HCEC 1CT (cell line): Measurements from ENCODE around the gene TMEM154.

ENCODE experiments used
- DNase-seq: peaks from one replicate; pipeline ENCODE4 v3.0.0-alpha.2; 2017

Gene TMEM154

DNA sequence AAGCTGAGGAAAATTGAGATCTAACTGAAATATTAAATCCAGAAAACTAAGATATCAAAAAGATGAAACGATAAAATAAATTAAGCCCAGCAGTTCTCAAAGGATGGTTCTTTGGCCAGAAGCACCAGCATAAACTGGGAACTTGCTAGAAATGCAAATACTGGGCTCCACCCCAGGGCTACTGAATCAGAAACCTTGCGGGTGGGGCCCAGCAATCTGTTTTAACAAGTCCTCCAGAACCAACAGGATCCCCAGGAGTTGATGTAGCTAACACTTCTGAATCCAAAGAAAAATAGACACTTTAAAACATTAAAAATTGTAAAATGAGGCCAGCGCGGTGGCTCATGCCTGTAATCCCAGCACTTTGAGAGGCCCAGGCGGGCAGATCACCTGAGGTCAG, 14.1 kb upstream of the TMEM154 start:
- no peak for DNase-seq

DNA sequence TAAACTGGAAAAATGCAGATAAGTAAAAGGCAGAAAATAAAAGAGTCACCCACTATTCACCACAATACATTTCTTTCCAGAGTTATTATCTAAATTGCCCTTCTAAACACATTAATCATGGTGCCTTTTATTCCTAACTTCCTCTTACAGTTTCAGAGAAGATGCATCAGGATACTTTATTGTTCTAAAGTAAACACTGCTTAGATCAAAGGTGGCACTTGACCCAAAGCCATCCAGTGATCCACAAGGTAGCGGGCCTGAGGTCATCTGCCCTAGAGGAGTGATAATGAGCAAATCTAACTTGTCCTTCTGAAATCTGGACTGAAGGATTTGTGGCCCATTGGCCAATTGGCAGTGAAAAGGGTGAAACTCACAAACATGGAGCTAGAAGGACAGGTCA, 12.0 kb upstream of the TMEM154 start:
- no peak for DNase-seq

DNA sequence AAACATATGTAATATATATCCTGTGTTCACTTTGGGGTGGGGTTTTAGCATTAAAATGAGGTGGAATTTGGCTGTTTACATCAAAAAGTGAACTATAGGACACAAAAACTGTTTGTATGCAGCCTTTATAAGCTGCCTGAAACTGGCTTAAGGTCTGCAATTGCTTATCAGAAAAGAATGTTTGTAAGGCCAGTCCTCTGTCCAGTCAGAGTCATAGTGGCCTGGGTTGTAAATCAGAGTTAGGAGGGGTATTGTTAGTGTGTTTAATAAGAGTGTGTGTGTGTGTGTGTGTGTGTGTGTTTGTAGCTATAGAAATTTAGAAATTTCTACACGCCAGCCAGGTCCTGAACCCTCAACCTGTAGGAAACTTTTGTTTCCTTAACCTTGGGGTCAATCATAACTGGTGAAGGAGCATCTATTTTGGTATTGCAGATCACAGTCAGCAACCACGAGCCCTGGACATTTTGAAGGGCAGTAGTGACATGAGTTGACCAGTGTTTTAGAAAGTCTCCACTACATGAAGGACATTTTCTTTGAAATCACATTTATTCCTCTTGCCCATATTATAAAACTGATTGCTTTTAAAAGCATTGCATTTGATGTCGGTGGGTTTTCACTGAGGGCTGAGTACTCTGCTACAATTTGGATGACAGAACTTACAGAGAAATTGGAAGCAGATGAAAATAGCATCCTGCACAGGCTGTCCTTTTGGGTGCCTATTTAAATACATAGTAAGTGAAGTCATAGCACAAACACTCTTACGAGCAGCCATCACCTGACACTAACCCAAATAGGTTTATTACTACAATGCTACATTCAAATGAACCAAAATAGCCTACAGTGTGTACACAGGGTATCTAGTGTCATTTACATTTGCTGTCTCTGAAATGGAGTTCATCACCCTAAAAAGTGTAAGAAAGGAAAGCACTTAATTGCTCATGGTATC, 11.2 kb upstream of the TMEM154 start:
- DNase-seq: no peak

DNA sequence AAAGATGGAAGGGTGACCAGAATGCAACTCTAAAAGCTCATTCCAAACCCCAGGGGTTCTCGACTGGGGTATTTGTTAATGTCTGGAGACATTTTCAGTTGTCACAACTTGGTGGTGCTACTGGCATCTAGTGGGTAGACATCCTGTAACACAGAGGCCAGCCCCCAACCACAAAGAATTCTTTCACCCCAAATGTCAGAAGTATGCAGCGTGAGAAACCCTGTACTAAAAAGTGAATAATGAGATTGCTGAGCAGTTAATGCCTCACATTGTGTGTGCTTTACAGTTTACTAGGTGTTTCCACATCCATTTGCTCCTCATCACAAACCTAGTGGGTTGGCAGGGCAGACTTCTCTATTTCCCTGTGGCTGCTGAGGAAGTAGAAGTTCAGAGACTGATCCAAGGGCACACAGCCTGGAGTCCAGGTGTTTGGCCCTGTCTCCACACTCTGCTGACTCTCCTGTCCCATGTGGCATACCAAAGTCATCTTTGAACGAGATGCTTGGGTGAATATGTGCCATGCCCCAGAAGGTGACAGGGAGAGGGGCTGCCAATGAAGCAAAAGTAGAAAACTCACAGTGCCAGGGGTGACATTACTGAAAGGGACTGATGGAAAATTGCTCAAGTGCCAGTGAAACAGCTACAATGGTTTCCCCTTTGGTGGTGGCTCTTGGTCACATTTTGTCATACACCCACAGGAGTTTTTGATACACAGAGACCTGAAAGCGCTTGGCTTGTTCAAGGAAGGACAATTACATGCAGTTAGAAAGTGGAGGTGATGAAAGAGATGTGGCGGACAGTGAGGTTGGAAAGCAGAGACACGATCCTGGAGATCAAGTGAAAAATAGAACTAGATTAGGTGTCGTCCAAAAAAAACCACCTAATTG, 10.1 kb upstream of the TMEM154 start:
- no peak for DNase-seq

DNA sequence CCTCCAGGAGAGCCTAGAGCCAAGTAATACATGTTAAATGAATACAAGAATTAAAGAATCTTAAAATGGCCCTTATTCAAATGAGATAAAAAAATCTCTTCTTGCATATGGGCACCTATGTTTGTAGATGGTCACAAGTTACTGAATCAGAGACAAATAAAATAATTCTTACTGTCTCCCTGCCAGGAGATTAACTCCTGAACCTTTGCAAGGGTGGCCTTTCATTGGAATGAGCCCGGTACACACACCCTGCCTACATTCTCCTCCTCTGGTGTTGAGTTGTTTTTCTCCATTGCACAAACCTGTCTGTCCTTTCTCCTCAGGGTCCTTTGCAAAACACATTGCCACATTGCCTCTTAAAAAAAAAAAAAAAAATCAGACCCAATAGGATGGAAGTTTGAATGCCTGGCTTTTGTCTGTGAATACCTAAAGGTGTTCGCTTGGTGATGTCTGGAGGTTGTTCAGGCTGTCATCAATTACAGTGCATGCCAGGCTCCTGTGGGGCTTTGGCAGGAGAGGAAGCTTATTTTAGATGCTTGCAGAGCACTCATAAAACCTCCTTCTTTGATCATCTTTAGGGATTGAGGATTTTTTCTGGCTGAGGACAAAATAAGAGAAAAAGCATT, 8.3 kb upstream of the TMEM154 start:
- DNase-seq: no peak

DNA sequence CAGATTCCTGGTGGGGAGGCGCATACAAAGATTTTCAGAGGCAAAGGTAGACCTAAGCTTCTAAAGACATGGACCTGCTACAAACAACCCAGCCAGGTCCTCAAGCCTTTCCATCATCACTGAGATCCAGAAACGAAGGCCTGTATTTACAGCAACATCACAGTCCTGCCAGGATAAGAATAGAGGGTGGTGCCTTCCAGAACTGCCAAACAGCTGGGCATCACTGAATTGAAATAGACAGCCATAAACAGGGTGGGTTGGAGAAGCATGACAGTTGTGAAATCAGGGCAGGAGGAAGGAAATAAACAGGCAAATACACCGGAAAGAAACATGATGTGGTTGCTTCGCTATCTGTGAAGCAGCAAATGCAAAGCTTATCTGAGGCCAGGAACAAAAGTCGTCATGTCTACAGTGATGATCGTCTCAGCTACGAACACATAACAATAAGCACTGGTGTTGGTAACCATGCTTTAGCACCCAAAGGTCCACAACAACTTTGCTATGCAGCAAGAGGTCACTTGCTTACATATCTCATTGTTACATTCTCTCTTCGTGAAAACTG, 6.7 kb upstream of the TMEM154 start:
- DNase-seq: no peak

DNA sequence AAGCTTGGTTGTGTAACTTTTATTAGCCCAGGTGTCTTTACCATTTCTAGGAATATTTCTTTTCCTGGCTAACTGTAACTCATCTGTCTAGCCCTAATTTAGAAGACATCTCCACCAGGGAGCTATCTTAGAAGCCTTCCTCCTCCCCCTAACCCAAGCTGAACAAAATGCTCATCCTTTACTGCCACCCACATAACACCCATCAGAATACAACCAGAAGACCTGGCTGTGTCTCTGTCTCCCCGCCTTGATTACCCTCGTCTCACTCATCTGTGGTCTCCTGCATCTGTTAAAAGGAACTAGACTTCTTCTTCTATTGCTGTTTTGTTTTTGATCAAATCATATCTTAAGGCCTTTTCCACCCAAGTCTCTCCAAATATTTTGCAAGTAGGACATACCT, 4.8 kb upstream of the TMEM154 start:
- no peak for DNase-seq

DNA sequence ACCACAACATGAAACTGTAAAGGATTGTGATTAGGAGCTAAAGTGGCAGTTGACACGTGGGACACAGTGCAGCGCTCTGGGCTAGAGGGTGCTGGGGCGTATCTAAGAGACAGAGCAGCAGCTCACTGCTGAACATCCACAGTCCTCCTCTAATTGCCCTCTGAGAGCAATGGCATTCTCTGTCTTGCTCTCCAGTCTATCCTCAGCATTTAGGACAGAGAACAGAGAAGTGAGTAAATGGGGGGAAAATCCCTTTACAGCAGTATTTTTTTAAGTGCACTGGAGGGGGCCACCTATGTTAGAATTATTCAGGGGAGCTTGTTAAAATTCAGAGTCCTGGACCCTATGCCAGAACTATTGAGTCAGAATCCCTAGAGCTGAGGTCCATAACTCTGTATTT, 4.2 kb upstream of the TMEM154 start:
- DNase-seq: no peak

DNA sequence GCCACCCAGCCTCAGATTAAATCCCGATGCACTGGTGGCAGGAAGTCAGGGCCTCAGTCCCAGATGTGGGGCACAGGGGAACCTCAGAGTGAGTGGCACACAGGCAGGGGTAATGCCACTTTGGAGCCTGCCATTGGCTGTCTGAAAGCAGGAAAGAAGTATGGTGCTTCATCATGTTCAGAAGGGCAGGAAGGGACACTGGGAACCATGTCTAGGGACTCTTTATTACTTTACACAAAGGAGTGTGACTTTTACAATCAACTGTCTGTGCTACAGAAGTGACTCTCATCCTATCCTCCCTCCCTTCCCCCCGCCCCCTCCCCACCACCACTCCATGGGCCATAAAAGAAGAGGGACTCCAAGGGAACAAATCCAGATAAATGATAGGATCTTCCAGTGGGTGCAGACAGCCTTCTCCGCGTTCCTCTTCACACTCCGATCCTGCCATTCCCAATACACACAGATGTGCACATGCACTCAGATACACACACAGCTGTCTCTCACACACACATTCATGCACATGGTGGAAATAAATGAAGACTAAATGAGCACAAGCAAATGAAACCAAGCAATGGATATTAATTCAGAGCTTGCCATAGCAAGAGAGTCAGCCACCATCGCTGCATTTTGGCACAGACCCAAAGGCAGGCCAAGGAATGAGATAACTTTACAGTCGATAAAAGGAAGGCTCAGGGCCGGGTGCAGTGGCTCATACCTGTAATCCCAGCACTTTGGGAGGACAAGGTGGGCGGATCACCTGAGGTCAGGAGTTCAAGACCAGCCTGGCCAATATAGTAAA, 2.5 kb upstream of the TMEM154 start:
- no peak for DNase-seq

DNA sequence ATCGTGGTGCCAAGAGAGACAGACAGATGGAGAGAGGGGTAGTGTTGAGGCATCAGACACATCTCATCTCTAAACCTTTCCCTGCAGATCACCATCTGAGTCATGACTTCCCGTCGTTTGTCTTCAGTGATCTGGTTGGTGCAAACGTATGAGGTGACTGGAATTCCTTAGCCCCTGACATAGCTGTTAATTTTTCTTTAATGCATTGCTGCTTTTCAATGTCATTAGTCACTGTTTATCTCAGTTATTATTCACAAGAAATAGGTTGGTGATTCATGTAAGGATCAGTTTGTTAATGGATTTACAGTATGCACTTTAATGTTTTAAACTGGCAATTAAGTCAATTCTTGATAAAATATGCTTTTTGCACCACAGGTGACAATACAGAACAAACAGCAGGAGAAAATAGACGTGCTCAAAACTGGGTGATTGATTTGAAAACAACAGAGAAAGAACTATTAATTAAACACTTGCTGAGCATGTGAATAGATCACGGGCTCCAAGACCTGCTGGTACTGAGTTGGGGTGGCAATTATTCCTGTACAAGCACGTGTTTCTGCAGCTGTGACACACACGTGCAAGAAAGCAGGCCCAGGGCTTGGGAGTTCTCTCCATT, 1.3 kb upstream of the TMEM154 start:
- peak; percentile 91 for DNase-seq

DNA sequence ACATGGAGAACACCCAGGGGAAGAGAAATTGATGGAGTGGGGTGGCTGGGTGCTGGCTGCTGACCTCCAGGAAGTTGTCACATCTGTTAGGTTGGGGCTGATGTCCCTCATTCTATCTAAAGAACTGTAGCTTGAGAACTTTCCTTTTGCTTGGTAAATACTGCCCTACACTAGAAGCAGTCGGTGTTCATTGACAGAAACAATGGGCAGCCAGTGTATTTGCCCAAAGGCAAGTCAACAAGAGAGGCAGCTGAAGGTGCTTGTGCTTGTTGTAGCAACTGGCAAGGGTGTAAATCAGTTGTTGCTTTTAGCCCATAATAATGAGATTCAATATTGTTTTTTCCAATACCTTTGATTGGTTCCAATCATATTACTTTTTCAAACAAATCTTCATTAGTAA, 956 bp downstream of the TMEM154 start:
- no peak for DNase-seq

DNA sequence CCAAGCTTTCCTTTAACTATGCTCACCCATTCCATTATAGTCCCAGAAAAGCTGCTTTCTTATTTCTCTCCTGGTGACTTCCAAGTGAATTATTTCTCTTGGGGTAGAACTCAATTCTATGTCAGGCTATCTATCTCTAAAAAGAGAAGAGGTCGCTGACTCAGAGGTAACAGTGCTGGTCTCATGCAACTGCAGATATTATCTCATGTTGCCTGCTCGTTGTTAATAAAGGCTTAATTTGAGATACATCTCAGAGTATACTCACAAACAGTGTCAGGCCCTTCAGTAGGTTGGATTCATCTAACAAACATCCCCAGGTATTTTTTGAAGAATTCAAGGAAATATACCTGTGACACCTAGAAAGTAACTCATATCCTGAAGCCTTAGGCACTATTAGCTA, 2.7 kb downstream of the TMEM154 start:
- no peak for DNase-seq

DNA sequence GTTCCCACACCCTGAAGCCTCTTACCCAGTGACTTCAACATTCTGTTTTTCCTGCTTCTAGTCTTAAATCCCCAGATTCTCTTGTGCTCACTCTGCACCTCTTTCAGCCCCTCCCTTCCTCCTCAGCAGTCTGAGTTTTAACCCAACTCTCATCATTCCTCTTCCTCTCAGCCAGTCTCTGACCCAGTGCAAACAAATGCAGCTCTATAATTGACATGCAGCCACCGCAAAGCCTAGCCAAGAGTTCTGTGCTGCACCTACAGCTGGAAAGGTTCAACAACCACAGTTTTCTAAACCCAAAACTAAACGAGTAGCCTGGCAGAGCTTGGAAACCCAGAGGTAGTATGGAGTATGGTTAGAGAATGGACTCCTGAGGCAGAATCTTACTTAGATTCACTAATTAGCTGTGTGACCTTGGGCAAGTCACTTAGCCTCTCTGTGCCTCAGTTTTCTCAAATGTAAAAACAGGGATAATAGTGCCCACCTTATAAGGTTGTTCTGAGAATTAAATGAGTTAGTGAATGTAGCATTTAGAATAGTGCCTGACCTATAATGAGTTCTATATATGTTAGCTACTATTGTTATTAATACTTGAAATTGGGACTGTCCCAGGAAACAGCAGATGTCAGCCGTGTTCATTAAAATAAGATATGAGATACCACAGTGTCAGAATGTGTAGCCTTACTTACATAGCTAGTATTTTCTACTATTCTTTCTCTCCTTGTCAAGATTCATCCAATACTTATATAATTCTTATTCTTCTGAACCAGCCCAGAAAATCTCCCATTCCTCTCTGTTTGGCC, 3.5 kb downstream of the TMEM154 start:
- DNase-seq: no peak

DNA sequence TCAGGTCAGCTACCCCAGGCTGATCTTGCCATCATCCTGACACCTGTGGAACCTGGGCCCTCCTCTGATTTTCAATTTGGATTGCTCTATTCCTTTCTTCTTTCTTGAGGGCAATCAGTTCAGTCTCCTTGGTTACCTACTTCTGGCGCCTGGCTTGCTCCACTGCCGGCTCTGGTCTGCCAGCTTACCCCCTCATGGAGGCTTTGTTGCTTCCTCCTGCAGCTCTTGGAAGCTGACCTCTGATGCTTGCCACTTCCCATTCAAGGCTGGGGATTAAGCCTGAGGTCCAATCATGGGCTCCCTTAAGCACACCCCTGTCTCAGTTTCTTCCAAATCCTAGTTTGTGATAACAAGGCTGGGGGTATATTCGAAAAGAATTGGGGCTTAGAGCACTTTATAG, 5.4 kb downstream of the TMEM154 start:
- no peak for DNase-seq

DNA sequence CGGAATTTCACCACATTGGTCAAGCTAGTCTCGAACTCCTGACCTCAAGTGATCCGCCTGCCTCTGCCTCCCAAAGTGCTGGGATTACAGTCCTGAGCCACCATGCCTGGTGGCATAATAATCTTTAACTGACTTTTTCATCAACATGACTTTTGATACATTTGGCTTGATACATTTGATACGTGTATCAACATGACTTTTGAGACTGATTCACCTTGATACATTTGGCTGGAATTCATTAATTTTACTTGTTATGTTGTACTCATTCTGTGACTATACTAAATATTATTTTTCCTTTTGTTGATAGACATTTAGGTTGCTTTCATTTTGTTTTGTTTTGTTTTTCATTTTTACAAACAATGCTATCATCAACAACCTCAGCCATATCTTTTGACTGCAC, 6.3 kb downstream of the TMEM154 start:
- DNase-seq: no peak

DNA sequence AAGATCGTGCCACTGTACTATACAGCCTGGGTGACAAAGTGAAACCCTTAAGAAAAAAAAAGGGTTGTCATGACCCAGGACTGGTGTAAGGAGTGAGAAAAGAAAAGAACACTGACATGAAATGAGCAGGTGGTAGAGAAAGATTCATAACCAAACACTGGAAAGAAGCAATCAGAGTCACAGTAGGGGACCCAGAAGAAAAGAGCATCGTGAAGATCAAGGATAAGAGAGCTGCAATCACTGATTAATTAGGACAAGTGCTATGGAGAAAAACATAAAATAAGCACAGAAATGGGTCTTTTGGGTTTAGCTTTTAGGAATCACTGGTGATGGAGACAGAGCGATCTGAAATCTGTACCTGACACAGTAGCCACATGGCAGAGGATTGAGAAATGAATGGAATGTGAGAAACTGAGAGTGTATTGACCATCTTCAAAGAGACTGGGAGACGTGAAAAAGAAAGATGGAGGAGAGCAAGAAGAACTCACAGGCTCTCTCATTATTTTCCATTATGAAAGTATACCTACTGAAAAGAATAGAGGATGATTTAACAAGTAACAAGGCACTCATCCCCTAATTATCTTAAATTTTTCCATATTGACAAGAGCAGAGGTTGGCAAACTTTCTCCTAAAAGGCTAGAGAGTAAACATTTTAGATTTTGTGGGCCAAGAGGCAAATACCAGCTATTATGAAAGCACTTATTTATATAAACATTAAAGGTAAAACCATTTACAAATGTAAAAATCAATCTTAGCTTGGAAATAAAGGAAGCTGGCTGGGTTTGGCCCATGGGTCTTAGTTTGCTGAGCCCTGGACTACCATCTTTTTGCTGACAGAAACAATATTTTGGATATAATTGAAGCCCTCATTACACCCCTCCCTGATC, 7.3 kb downstream of the TMEM154 start:
- no peak for DNase-seq

DNA sequence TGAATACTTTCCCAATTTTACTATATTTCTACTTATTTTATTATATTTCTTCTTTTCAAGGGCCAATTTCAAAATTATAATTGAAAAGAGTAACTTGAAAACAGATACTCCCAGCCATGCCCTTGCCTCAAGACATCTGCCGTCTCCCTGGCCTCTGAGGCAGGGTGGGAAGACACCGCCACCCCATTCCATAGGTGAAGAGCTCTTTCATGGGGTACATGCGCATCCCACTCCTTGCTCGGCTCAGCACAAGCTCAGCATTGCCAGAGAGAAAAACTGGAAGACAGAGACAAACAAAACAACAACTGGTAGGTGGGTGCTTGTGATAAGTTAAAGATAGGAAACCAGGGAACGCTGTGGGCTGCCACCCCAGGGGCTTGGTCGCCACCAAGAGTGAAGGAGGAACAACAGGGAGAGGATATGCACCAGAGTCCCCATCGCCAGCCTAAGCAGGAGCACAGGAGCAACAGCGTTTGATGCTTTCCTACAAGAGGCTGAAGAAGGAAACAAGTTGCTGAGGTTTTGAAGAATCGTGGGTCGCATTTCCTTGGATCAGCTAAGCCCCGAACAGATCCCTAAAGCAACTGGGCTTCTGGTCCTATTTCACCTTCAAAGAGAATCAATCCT, 11.3 kb downstream of the TMEM154 start:
- no peak for DNase-seq

DNA sequence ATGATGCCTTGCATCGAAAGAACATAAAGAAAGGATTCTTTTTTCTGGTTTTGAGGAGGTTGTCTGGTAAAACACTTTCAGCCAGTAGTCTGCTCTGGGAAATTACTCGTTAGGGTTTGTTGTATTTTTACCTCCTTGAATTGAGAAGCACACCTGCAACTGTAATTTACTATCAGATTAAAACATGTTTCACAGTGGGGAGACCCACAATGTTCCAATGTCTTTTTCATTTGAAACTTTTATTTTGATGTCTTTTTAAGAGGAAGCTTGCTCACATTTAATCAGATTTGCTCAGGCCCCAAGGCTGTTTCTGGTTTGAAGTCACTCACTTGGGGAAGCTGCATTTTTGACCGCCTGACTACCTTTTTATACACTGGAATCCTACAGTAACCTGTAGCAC, 12.0 kb downstream of the TMEM154 start:
- DNase-seq: no peak

DNA sequence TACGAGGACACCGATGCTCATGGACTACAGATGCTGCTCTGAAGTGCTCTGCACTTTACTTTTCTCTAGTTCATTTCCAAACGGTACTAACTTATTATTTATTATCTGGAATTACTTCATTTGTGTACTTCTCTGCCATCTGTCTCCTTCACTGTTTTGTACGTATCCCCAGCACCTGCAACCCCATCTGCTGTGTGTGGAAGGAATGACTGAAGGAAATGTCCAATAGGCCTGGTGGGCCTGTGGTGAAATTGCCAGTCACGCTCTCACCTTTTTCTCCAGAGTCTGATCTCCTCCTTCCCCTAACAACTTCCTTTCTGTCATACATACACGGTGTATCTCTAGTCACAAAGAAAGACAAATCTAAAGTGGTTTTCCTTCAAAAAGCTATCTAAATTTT, 12.9 kb downstream of the TMEM154 start:
- DNase-seq: no peak
